ENCODE results near the gene SLC1A2. TPM values are rescaled to one million over a fixed set of nuclear protein-coding genes. Genes with fewer than 3 reads are reported as not detected.

Gene SLC1A2
- total and polyA plus RNA-seq, 2 donors (not counting 1 experiment from before 2014, with no cell fraction given) = 1.2 to 7.6 TPM

- TF ChIP-seq EZH2 (IDR thresholded peaks at IDR 0.05; ENCODE audit: low read length, missing control alignments) (no peak), CTCF (conservative IDR thresholded peaks at IDR 0.05 in 1 of 2, IDR thresholded peaks at IDR 0.05 in 1 of 2; ENCODE audit: low read depth in 1 of 2, low read length in 2 of 2) (no peak)
- Histone ChIP-seq H3K36me3 (ENCODE audit: control insufficient read depth, insufficient read depth, low read length) (no peaks in the 10 kb centered on the region), H3K4me3 (replicated peaks in 1 of 4; ENCODE audit: control extremely low read depth in 1 of 4, insufficient read depth in 1 of 4, low read depth in 3 of 4, low read length in 4 of 4) (no peak overlapping the region), H3K27me3 (ENCODE audit: control insufficient read depth, insufficient read depth, low read length) (no peaks in the 10 kb centered on the region), H3K9me3 (ENCODE audit: control insufficient read depth, insufficient read depth, low read depth, low read length) (no peaks in the 10 kb centered on the region), H3K27ac (ENCODE audit: insufficient read depth, low read length) (no peak overlapping the region), H2AFZ (ENCODE audit: low read length) (no peak overlapping the region), H3K9ac (ENCODE audit: insufficient read depth, low read length) (no peak overlapping the region), H3K4me2 (ENCODE audit: extremely low read depth, insufficient read depth, low read length) (no peak overlapping the region), H3K79me2 (ENCODE audit: control insufficient read depth, insufficient read depth, low read length) (no peaks in the 10 kb centered on the region), H4K20me1 (ENCODE audit: control insufficient read depth, extremely low read depth, insufficient read depth, low read length) (no peaks in the 10 kb centered on the region), H3K4me1 (ENCODE audit: control insufficient read depth, extremely low read depth, insufficient read depth, low read length) (peaks cover 35% of the 10 kb centered on the region)
- no peak for DNase-seq (ENCODE audit: low read depth in 2 of 2)
These were observed 56.8 kb downstream of the SLC1A2 start for GRCh38 chr11:35362521-35362980.

- no peak overlapping the region for H3K9ac ChIP-seq (ENCODE audit: insufficient read depth, low read length)
- TF ChIP-seq CTCF (conservative IDR thresholded peaks at IDR 0.05 in 1 of 2, IDR thresholded peaks at IDR 0.05 in 1 of 2; ENCODE audit: low read depth in 1 of 2, low read length in 2 of 2) (no peak), EZH2 (IDR thresholded peaks at IDR 0.05; ENCODE audit: low read length, missing control alignments) (no peak)
- no peak overlapping the region for H2AFZ ChIP-seq (ENCODE audit: low read length)
- DNase-seq (ENCODE audit: low read depth in 2 of 2) = no peak
- no peak overlapping the region for H3K27ac ChIP-seq (ENCODE audit: insufficient read depth, low read length)
- H3K4me3 ChIP-seq (replicated peaks in 1 of 4; ENCODE audit: control extremely low read depth in 1 of 4, insufficient read depth in 1 of 4, low read depth in 3 of 4, low read length in 4 of 4) = no peak overlapping the region
- H4K20me1 ChIP-seq (ENCODE audit: control insufficient read depth, extremely low read depth, insufficient read depth, low read length) = no peaks in the 10 kb centered on the region
- H3K36me3 ChIP-seq (ENCODE audit: control insufficient read depth, insufficient read depth, low read length) = no peaks in the 10 kb centered on the region
- no peaks in the 10 kb centered on the region for H3K27me3 ChIP-seq (ENCODE audit: control insufficient read depth, insufficient read depth, low read length)
- H3K9me3 ChIP-seq (ENCODE audit: control insufficient read depth, insufficient read depth, low read depth, low read length) = no peaks in the 10 kb centered on the region
- H3K4me2 ChIP-seq (ENCODE audit: extremely low read depth, insufficient read depth, low read length) = no peak overlapping the region
- H3K4me1 ChIP-seq (ENCODE audit: control insufficient read depth, extremely low read depth, insufficient read depth, low read length) = peaks cover 32% of the 10 kb centered on the region
- H3K79me2 ChIP-seq (ENCODE audit: control insufficient read depth, insufficient read depth, low read length) = no peaks in the 10 kb centered on the region
These were observed 59.3 kb downstream of the SLC1A2 start for GRCh38 chr11:35360055-35360530.

GRCh38 chr11:35359321-35360054, 59.9 kb downstream of the SLC1A2 start:
- Histone ChIP-seq H3K4me3 (replicated peaks in 1 of 4; ENCODE audit: control extremely low read depth in 1 of 4, insufficient read depth in 1 of 4, low read depth in 3 of 4, low read length in 4 of 4) (no peak overlapping the region), H3K9ac (ENCODE audit: insufficient read depth, low read length) (no peak overlapping the region), H3K79me2 (ENCODE audit: control insufficient read depth, insufficient read depth, low read length) (no peaks in the 10 kb centered on the region), H4K20me1 (ENCODE audit: control insufficient read depth, extremely low read depth, insufficient read depth, low read length) (no peaks in the 10 kb centered on the region), H3K4me1 (ENCODE audit: control insufficient read depth, extremely low read depth, insufficient read depth, low read length) (peaks cover 28% of the 10 kb centered on the region), H3K36me3 (ENCODE audit: control insufficient read depth, insufficient read depth, low read length) (no peaks in the 10 kb centered on the region), H3K9me3 (ENCODE audit: control insufficient read depth, insufficient read depth, low read depth, low read length) (no peaks in the 10 kb centered on the region), H2AFZ (ENCODE audit: low read length) (no peak overlapping the region), H3K4me2 (ENCODE audit: extremely low read depth, insufficient read depth, low read length) (no peak overlapping the region), H3K27ac (ENCODE audit: insufficient read depth, low read length) (no peak overlapping the region), H3K27me3 (ENCODE audit: control insufficient read depth, insufficient read depth, low read length) (no peaks in the 10 kb centered on the region)
- TF ChIP-seq CTCF (conservative IDR thresholded peaks at IDR 0.05 in 1 of 2, IDR thresholded peaks at IDR 0.05 in 1 of 2; ENCODE audit: low read depth in 1 of 2, low read length in 2 of 2) = no peak
- no peak for TF ChIP-seq EZH2 (IDR thresholded peaks at IDR 0.05; ENCODE audit: low read length, missing control alignments)
- no peak for DNase-seq (ENCODE audit: low read depth in 2 of 2)
